Endodermal cell (in vitro differentiated cells): ENCODE measurements around the gene MAGI3. TPM values are rescaled to one million over a fixed set of nuclear protein-coding genes. Genes with fewer than 3 reads are reported as not detected.

Experiments used
- DNase-seq: peaks from one replicate; pipeline ENCODE4 v3.0.0-alpha.2; 2017
- H3K27ac ChIP-seq: 2 replicates; pipeline ENCODE4 v1.5.1; 2013; ENCODE audit warnings: mild to moderate bottlenecking, low read depth, low read length, moderate library complexity
- H3K27me3 ChIP-seq: 2 replicates; pipeline ENCODE4 v1.6.1; 2013; ENCODE audit warnings: mild to moderate bottlenecking, low read length, moderate library complexity; ENCODE audit not compliant: insufficient read depth, control insufficient read depth, poor library complexity, severe bottlenecking
- H3K36me3 ChIP-seq: 2 replicates; pipeline ENCODE4 v1.7.0; 2013; ENCODE audit warnings: mild to moderate bottlenecking, low read length, moderate library complexity; ENCODE audit not compliant: control insufficient read depth, insufficient read depth
- H3K4me1 ChIP-seq: one replicate; pipeline ENCODE4 v1.7.0; 2013; ENCODE audit warnings: low read length; ENCODE audit not compliant: control insufficient read depth, insufficient read depth
- H3K4me3 ChIP-seq: 2 replicates; pipeline ENCODE4 v1.5.1; 2013; ENCODE audit warnings: mild to moderate bottlenecking, low read length, moderate library complexity
- H3K9ac ChIP-seq: 2 replicates; pipeline ENCODE4 v1.6.1; 2013; ENCODE audit warnings: mild to moderate bottlenecking, low read length, moderate library complexity; ENCODE audit not compliant: poor library complexity, severe bottlenecking; ENCODE audit errors: extremely low read depth
- H3K9me3 ChIP-seq: 2 replicates; pipeline ENCODE4 v1.6.1; 2013; ENCODE audit warnings: mild to moderate bottlenecking, low read length, moderate library complexity; ENCODE audit not compliant: control insufficient read depth
- H3K27ac Mint-ChIP-seq: 2 replicates; pipeline ENCODE4 v1.8.0; 2020; ENCODE audit warnings: mixed read lengths
- H3K27me3 Mint-ChIP-seq: 2 replicates; pipeline ENCODE4 v1.8.0; 2021; ENCODE audit warnings: mild to moderate bottlenecking, mixed read lengths; ENCODE audit not compliant: insufficient read depth
- H3K36me3 Mint-ChIP-seq: 2 replicates; pipeline ENCODE4 v1.8.0; 2020; ENCODE audit warnings: low read depth, mixed read lengths
- H3K4me1 Mint-ChIP-seq: 2 replicates; pipeline ENCODE4 v1.8.0; 2020; ENCODE audit warnings: mixed read lengths
- H3K4me3 Mint-ChIP-seq: 2 replicates; pipeline ENCODE4 v1.8.0; 2020; ENCODE audit warnings: mild to moderate bottlenecking, moderate library complexity, mixed read lengths
- H3K9me3 Mint-ChIP-seq: 2 replicates; pipeline ENCODE4 v1.8.0; 2020; ENCODE audit warnings: mild to moderate bottlenecking, mixed read lengths
- WGBS, 2 experiments: methylation state at CpG; one replicate each; pipeline versions ENCODE4 v1.1.5 to v1.1.7; 2013; ENCODE audit warnings: missing lambda C conversion rate in 2 of 2, mixed read lengths in 1 of 2; ENCODE audit not compliant: insufficient coverage in 1 of 2, insufficient read length in 1 of 2; 5-methylcytosine and 5-hydroxymethylcytosine counted together
- total RNA-seq, 2 donors: library from RNA; stranded (reverse); fragmentation: NEBNext Ultra II Directional in 1 of 2; extraction: Animal tissue kit (Norgen Biotek cat#: 25700) in 1 of 2; gene quantifications; 2 replicates in 1 of 2; 3 replicates in 1 of 2; pipeline ENCODE4 v1.2.1, GENCODE V29; 2021
- TF ChIP-seq, protein P1 (sequence below): fragments of 200-600 bp; sonication (generic); conservative IDR thresholded peaks from 2 replicates; pipeline ENCODE4 v1.5.0; 2021; ENCODE audit warnings: antibody characterized with exemption, mild to moderate bottlenecking

MAGI3 gene
- total RNA-seq, 2 donors from 2014 or later: 27.1 to 27.4 TPM

DNA sequence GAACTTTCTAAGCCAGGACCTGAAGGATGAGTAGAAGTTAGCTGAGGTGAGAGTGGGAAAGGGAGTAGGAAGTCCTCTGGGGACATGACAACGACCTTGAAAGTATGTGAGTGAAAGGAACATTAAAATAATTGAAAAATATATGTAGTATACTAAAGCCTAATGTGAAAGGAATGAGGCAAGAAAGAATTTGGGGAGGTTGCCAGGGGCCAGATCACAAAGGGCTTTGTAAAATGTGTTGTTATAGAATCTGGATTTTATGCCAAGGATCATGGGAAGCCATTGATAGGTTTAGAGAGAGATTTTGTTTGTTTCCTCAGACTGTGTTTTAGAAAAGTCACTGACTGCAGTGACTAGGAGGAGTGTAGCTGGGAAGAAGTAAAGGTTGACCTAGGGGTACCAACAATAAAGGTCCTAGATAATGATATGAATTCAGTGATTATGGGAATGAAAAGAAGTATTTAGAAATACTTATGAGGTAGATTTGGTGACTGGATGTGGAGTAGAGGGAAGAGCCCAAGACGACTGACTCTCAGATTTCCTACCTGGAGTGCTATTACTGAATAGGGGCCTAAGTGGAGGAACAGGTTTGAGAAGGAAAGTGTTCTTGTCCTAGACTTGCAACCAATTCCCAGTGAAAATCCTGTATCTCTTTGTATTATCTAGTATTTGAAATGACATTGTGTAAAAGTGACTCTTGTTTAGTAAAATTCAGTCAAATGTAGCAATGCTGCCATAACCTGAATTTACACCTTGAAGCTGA, 189.1 kb downstream of the MAGI3 start:
- H3K27me3 Mint-ChIP-seq: no peaks in the 10 kb centered on the region
- DNase-seq: no peak
- H3K4me3 ChIP-seq: no peak overlapping the region
- H3K9me3 ChIP-seq: no peaks in the 10 kb centered on the region
- H3K4me1 ChIP-seq: no peaks in the 10 kb centered on the region
- H3K27ac ChIP-seq: no peak overlapping the region
- H3K36me3 Mint-ChIP-seq: peaks cover 10% of the 10 kb centered on the region
- peaks cover 2% of the 10 kb centered on the region for H3K4me1 Mint-ChIP-seq
- no peak overlapping the region for H3K9ac ChIP-seq
- H3K27me3 ChIP-seq: no peaks in the 10 kb centered on the region
- H3K27ac Mint-ChIP-seq: no peak overlapping the region
- H3K4me3 Mint-ChIP-seq: no peak overlapping the region
- peaks cover 20% of the 10 kb centered on the region for H3K36me3 ChIP-seq
- 76 to 100% methylated on average over 1 to 2 of the region's 2 CpGs for WGBS, 2 experiments
- H3K9me3 Mint-ChIP-seq: peaks cover 2% of the 10 kb centered on the region
- TF ChIP-seq, protein P1, sequence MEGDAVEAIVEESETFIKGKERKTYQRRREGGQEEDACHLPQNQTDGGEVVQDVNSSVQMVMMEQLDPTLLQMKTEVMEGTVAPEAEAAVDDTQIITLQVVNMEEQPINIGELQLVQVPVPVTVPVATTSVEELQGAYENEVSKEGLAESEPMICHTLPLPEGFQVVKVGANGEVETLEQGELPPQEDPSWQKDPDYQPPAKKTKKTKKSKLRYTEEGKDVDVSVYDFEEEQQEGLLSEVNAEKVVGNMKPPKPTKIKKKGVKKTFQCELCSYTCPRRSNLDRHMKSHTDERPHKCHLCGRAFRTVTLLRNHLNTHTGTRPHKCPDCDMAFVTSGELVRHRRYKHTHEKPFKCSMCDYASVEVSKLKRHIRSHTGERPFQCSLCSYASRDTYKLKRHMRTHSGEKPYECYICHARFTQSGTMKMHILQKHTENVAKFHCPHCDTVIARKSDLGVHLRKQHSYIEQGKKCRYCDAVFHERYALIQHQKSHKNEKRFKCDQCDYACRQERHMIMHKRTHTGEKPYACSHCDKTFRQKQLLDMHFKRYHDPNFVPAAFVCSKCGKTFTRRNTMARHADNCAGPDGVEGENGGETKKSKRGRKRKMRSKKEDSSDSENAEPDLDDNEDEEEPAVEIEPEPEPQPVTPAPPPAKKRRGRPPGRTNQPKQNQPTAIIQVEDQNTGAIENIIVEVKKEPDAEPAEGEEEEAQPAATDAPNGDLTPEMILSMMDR: no peak

DNA sequence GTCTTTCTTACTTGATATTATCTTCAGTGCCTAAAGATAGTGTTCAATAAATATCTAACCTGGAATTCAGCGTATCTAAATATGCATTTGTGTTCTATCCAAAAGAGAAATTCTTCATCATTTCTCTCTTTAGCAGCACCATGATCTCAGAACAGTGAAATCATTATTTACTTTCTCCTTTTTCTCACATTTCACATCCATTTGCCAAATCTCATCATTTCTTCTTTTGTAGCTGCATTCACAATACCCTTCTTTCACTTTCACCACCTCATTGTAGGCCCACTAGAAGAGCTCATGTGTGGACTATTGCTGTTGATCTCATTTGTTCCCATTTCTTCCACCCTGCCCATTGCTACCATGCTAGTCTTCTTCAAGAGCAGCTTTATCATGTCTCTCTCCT, 191.0 kb downstream of the MAGI3 start:
- Mint-ChIP-seq H3K27ac (no peak overlapping the region), H3K9me3 (no peaks in the 10 kb centered on the region), H3K27me3 (no peaks in the 10 kb centered on the region), H3K36me3 (peaks cover 15% of the 10 kb centered on the region), H3K4me1 (peaks cover 2% of the 10 kb centered on the region), H3K4me3 (no peak overlapping the region)
- TF ChIP-seq, protein P1: no peak
- WGBS, 2 experiments: 91% methylated on average over 1 of the region's 1 CpG
- no peaks in the 10 kb centered on the region for H3K27me3 ChIP-seq
- no peaks in the 10 kb centered on the region for H3K4me1 ChIP-seq
- H3K36me3 ChIP-seq: peaks cover 30% of the 10 kb centered on the region
- H3K4me3 ChIP-seq: no peak overlapping the region
- H3K9me3 ChIP-seq: no peaks in the 10 kb centered on the region
- no peak overlapping the region for H3K27ac ChIP-seq
- DNase-seq: no peak
- H3K9ac ChIP-seq: no peak overlapping the region

DNA sequence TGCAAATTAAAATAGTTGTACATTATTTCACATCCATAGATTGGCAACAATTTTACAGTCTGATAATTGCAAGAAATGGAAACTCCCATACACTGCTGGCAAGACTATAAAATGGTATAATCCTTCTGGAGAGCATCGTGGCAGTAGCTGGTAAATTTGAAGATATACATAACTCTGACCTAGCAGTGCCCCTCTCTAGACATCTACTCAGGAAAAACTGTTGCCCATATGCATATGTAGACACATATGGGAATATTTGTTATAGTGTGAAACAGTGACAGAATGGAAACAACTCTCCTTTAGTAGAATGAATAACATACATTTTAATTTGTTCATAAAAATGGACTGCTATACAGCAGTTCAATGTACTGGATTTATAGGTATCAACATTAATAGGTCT, 191.8 kb downstream of the MAGI3 start:
- no peaks in the 10 kb centered on the region for H3K4me1 ChIP-seq
- WGBS, 2 experiments: 100% methylated on average over 1 of the region's 1 CpG; no CpG with 5 or more reads in 1 of the 2 experiments
- TF ChIP-seq, protein P1: no peak
- H3K27me3 ChIP-seq: no peaks in the 10 kb centered on the region
- H3K9me3 ChIP-seq: no peaks in the 10 kb centered on the region
- Mint-ChIP-seq H3K27me3 (no peaks in the 10 kb centered on the region), H3K4me3 (no peak overlapping the region), H3K9me3 (no peaks in the 10 kb centered on the region), H3K36me3 (peaks cover 17% of the 10 kb centered on the region), H3K4me1 (peaks cover 2% of the 10 kb centered on the region), H3K27ac (no peak overlapping the region)
- H3K36me3 ChIP-seq: peaks cover 36% of the 10 kb centered on the region
- H3K27ac ChIP-seq: no peak overlapping the region
- DNase-seq: no peak
- no peak overlapping the region for H3K4me3 ChIP-seq
- H3K9ac ChIP-seq: no peak overlapping the region
